Measurements from ENCODE around the gene FLCN.

DNA sequence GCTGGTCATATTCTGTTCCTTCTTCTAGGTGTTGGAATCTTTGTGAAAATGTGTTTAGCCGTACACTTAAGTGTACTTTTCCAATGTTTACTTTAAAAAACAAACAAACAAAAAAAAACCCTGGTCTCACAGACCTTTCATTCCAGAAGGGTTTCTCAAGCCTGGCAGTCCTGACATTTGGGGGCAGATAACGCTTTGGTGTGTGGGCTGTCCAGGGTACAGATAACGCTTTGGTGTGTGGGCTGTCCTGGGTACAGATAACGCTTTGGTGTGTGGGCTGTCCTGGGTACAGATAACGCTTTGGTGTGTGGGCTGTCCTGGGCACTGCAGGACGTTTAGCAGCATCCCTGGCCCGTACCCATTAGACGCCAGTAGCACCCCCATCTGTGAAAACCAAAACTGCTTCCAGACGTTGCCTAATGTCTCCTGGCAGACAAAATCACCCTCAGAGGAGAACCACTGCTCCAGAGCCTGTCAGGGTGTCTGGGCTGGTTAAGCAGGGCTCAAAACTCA is 15.2 kb upstream of the FLCN start:
- no peak for TF ChIP-seq SOX13 (IDR thresholded peaks at IDR 0.05)
- no peak for TF ChIP-seq SOX13 (CRISPR knock-in tag; conservative IDR thresholded peaks at IDR 0.05 in 1 of 2, IDR thresholded peaks at IDR 0.05 in 1 of 2)
- no peak for TF ChIP-seq POLR2AphosphoS5 (IDR thresholded peaks at IDR 0.05; ENCODE audit: low read depth, low read length)
- TF ChIP-seq, protein P1, sequence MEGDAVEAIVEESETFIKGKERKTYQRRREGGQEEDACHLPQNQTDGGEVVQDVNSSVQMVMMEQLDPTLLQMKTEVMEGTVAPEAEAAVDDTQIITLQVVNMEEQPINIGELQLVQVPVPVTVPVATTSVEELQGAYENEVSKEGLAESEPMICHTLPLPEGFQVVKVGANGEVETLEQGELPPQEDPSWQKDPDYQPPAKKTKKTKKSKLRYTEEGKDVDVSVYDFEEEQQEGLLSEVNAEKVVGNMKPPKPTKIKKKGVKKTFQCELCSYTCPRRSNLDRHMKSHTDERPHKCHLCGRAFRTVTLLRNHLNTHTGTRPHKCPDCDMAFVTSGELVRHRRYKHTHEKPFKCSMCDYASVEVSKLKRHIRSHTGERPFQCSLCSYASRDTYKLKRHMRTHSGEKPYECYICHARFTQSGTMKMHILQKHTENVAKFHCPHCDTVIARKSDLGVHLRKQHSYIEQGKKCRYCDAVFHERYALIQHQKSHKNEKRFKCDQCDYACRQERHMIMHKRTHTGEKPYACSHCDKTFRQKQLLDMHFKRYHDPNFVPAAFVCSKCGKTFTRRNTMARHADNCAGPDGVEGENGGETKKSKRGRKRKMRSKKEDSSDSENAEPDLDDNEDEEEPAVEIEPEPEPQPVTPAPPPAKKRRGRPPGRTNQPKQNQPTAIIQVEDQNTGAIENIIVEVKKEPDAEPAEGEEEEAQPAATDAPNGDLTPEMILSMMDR (CRISPR knock-in tag; IDR thresholded peaks at IDR 0.05) = no peak
- no peak for TF ChIP-seq MAFF (IDR thresholded peaks at IDR 0.05; ENCODE audit: low read depth, low read length)
- no peak for TF ChIP-seq ZSCAN9 (CRISPR knock-in tag; IDR thresholded peaks at IDR 0.05; ENCODE audit: borderline replicate concordance)
- TF ChIP-seq PHF20 (CRISPR knock-in tag; IDR thresholded peaks at IDR 0.05) = no peak
- TF ChIP-seq SRSF1 (optimal IDR thresholded peaks at IDR 0.05; ENCODE audit: low read depth, low read length) = no peak
- TF ChIP-seq KDM1A (CRISPR knock-in tag; IDR thresholded peaks at IDR 0.05) = no peak
- TF ChIP-seq TAF1 (CRISPR knock-in tag; IDR thresholded peaks at IDR 0.05) = no peak
